HL-60/S4 treated with retinoic acid at 250 ng/mL for 4 days and 3 days (cell line): Measurements from ENCODE around the gene C1GALT1C1.

Experiments used
- in situ Hi-C: fragments of 300-500 bp; cut with MboI; formaldehyde crosslinking; loops from 2 replicates; pipeline ENCODE4 v1.7.0; 2022; ENCODE audit warnings: low sequenced_read_pairs

Gene C1GALT1C1

DNA sequence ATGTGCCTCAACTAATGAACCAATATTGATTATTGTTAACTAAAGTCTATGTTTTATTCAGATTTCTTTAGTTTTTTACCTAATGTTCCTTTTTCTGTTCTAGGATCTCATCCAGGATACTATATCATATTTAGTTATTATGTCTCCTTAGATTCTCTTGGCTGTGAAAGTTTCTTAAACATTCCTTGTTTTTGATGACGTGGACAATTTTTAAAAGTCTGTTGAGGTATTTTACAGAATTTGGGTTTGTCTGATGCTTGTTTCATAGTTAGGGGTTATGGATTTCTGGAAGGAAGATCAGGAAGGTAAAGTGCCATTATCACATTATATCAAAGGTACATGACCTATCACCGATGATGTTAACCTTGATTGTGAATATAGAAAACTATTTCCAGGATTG, 44.2 kb downstream of the C1GALT1C1 start:
- in situ Hi-C loops = no loop called here
